NK-92 (cell line): ENCODE data around the gene HDAC9.

Experiments
- DNase-seq: peaks from one replicate; lab custom pipeline; 2025; ENCODE audit not compliant: unreplicated experiment; lab: John Stamatoyannopoulos, UW

HDAC9 gene

GRCh38 chr7:18495412-18496340 is at the start of gene HDAC9:
Gene HDAC9 (plus strand): TSS chr7:18495749. CDS start chr7:18496303, 554 bp downstream.
- no peak for DNase-seq

GRCh38 chr7:18445916-18446520 is 49.5 kb upstream of the HDAC9 start:
- DNase-seq, result no peak

GRCh38 chr7:18450019-18450418 is 45.5 kb upstream of the HDAC9 start:
- no peak for DNase-seq

GRCh38 chr7:18455606-18456005 is 39.9 kb upstream of the HDAC9 start:
- DNase-seq, result no peak

DNA sequence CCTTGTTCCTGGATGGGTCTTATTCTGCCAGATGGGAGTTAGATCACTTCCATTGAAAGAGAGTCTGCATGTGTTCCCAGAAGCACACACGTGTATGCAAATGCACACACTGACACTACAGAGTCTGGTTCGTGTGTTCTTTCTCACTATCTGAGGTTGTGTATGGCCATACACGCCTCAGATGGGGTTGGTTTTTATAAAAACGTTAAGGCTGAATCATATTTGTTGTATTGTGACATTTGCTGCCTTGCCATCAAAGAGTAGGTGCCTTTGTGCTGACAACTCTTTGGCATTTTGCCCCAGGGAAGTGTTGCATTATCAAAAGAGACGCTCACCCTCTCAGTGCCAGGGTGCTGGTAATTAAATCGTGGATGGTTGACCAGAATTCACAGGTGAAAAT is 37.7 kb upstream of the HDAC9 start:
- no peak for DNase-seq

GRCh38 chr7:18458830-18459229 is 36.7 kb upstream of the HDAC9 start:
- no peak for DNase-seq

- DNase-seq, result no peak
Observed at GRCh38 chr7:18459484-18460245, 35.9 kb upstream of the HDAC9 start.

- DNase-seq, result no peak
Observed at GRCh38 chr7:18461785-18462467, 33.6 kb upstream of the HDAC9 start.

- DNase-seq, result no peak
Observed at GRCh38 chr7:18464830-18465229, 30.7 kb upstream of the HDAC9 start.

GRCh38 chr7:18467011-18467410 is 28.5 kb upstream of the HDAC9 start:
- no peak for DNase-seq

GRCh38 chr7:18468795-18469194 is 26.8 kb upstream of the HDAC9 start:
- no peak for DNase-seq

DNA sequence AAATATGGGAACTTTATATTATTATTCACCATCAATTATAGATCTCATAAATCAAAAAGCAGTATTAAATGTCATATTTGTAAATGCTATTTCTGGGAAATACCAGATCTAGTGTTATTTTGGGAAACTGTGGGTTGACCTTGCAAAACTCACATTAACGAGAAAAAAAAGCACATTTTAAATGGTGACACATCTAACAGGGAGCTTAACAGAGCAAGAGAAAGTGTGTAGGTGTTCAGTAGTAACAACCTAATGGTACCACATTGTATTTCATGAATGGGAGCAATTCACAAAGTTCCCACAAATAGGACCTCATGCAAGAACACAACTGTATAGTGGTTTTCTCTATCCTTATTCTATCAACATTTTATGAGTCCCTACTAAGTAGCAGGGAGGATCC is 26.2 kb upstream of the HDAC9 start:
- DNase-seq, result no peak

- no peak for DNase-seq
Observed at GRCh38 chr7:18471476-18472160, 23.9 kb upstream of the HDAC9 start.

DNA sequence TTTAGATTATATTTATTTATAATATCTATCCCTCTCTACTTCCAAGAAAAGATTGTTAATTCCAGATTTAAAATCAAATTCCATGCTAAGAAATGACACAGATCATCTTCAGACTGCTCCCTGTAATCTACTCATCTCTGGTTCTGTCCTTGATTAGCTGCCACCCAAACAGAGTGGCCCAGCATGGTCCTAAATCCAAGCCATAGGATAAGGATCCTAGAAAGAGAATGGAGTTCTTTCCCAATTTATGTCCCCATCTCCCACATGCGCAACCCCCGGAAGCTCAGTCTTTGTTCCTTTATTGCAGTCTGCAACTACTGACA is 23.4 kb upstream of the HDAC9 start:
- no peak for DNase-seq

DNA sequence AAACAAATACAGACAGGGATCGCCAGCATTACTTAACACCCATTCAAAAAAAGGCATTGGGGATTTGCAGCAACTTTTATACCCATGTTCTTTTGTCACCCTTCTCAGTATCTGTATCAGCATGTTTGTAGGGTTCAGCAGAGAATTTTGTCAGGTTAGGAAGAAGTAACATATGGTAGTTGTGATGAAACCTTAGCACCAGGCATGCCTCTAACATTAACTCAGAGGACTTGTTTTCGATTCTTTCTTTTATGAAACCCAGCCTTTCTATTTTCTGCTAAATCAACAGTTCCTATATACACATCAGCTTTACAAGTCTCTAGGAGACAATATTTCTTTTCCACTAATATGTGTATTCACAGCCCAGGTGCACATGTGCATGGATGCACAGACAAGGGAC is 22.4 kb upstream of the HDAC9 start:
- no peak for DNase-seq

DNA sequence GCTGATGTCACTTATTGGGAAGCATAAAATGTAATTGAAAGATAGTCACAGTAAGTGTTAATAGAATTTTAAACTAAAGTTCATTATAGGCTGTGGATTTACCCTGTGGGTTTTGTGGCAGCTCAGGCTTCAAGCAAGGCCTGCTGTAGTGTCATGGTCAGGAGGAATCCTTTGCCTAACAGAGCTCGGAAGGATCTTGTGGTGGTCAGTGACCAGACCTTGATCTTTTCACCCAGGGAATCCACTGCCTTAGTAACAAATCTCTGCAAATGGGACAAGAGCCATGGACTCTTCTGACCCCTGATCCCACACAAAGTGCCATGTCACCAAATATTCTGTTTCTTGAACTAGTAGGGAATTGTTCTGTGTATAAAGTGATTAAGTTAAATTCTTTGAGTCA is 20.6 kb upstream of the HDAC9 start:
- DNase-seq, result no peak

DNA sequence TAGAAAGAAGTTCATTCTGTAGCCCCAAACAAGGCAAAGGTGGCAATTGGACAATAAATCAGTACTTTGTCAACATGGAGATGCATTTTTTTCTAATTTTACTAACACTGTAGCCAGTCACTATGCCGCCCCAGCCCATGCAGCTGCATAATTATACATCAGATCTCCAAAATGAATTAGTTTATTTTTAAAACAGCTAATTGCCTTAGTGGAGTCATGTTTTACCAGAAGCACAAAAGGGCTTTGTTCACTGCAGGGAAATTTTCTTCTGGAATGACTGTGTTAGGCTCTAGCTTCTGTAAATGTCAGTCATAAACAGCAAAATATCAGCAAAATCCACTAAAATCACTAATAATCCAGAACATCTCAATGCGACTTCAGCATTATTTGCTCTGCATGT is 20.1 kb upstream of the HDAC9 start:
- no peak for DNase-seq

DNA sequence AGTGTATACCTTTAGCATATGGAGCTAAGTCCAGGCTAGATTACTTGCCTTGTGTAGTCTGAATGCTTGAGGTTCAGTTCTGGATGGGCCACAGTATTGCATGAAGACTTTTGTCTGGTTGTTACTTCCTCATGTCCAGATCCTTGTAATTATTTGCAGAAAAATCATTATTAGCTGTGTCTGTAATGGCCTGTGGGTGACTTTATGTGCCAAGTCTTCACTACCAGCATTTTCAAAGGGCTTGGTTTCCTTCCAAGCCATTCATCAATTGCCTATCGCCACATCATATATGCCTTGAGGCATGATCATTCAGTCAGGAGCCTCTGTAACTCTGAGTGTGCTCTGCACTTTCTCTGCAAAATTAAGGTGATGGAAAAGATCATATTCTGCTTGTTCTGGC is 13.8 kb upstream of the HDAC9 start:
- no peak for DNase-seq

- DNase-seq, result no peak
Observed at GRCh38 chr7:18488049-18488448, 7.5 kb upstream of the HDAC9 start.

GRCh38 chr7:18489624-18490023 is 5.9 kb upstream of the HDAC9 start:
- no peak for DNase-seq

GRCh38 chr7:18491871-18492270 is 3.7 kb upstream of the HDAC9 start:
- no peak for DNase-seq
